T47D (cell line): ENCODE data around the gene OR2Y1.
"Not testable (repeated sequence)": the region's sequence is repeated elsewhere in the genome, so short reads cannot be mapped to it uniquely, and the experiment has no call there.

Experiments used
- DNase-seq, 2 experiments: peaks; one replicate each; pipeline versions ENCODE4 v3.0.0 to v3.0.0-alpha.2; 2011 to 2012; ENCODE audit warnings: low read depth in 1 of 2, low spot score in 1 of 2
- JUND ChIP-seq: IDR thresholded peaks from 2 replicates; pipeline ENCODE4 v1.6.1; 2012; ENCODE audit warnings: low read depth
- in situ Hi-C: cut with HindIII; loops from 2 replicates; pipeline ENCODE4 v1.10.0; 2016; ENCODE audit warnings: low sequenced_read_pairs, low pct_unique_long_range_greater_than_20kb

OR2Y1 gene

GRCh38 chr5:180777475-180777874, 37.6 kb upstream of the OR2Y1 start:
- no peak for DNase-seq
- TF ChIP-seq JUND = no peak
- in situ Hi-C loops = no loop called here

GRCh38 chr5:180776376-180776775, 36.5 kb upstream of the OR2Y1 start:
- in situ Hi-C loops = no loop called here
- DNase-seq = no peak
- TF ChIP-seq JUND = no peak

- in situ Hi-C loops = no loop called here
- no peak for TF ChIP-seq JUND
- DNase-seq = no peak
Observed at GRCh38 chr5:180775624-180776023, 35.8 kb upstream of the OR2Y1 start.

- in situ Hi-C loops = no loop called here
- no peak for TF ChIP-seq JUND
- no peak for DNase-seq
Observed at GRCh38 chr5:180771839-180772238, 32.0 kb upstream of the OR2Y1 start.

- TF ChIP-seq JUND = no peak
- in situ Hi-C loops = no loop called here
- DNase-seq = no peak
Observed at GRCh38 chr5:180769821-180770220, 30.0 kb upstream of the OR2Y1 start.

- TF ChIP-seq JUND = no peak
- in situ Hi-C loops = no loop called here
- no peak for DNase-seq
Observed at GRCh38 chr5:180755601-180756000, 15.7 kb upstream of the OR2Y1 start.

- in situ Hi-C loops = no loop called here
- no peak for DNase-seq
- TF ChIP-seq JUND = no peak
Observed at GRCh38 chr5:180744253-180744652, 4.4 kb upstream of the OR2Y1 start.

- in situ Hi-C loops = no loop called here
- no peak for TF ChIP-seq JUND
- no peak for DNase-seq
Observed at GRCh38 chr5:180742727-180743126, 2.9 kb upstream of the OR2Y1 start.

- in situ Hi-C loops, DNase-seq: not testable (repeated sequence)
Observed at GRCh38 chr5:180740953-180741352, 1.1 kb upstream of the OR2Y1 start.

- in situ Hi-C loops = no loop called here
- no peak for DNase-seq
- TF ChIP-seq JUND = no peak
Observed at GRCh38 chr5:180739271-180739670, 587 bp downstream of the OR2Y1 start.

GRCh38 chr5:180736536-180736935, 3.3 kb downstream of the OR2Y1 start:
- in situ Hi-C loops = no loop called here
- no peak for TF ChIP-seq JUND
- DNase-seq = no peak

GRCh38 chr5:180724944-180725343, 14.9 kb downstream of the OR2Y1 start:
- in situ Hi-C loops = no loop called here
- no peak for TF ChIP-seq JUND
- DNase-seq = no peak

GRCh38 chr5:180723936-180724335, 15.9 kb downstream of the OR2Y1 start:
- no peak for TF ChIP-seq JUND
- no peak for DNase-seq
- in situ Hi-C loops = no loop called here

GRCh38 chr5:180720486-180720885, 19.4 kb downstream of the OR2Y1 start:
- in situ Hi-C loops = no loop called here
- TF ChIP-seq JUND = no peak
- peak in 1 of 2 experiments; percentile 11 for DNase-seq

GRCh38 chr5:180719781-180720180, 20.1 kb downstream of the OR2Y1 start:
- in situ Hi-C loops = no loop called here
- no peak for TF ChIP-seq JUND

More at GRCh38 chr5:180719781-180720180, 20.1 kb downstream of the OR2Y1 start:
- no peak for DNase-seq
